ENCODE results near the gene ADAMTSL4. TPM values are rescaled to one million over a fixed set of nuclear protein-coding genes. Genes with fewer than 3 reads are reported as not detected.

ADAMTSL4 gene
- total and polyA plus RNA-seq, 2 of the 8 experiments (the other 6 are each of a cell fraction or from before 2014, with no cell fraction given), result 4.2 to 5.4 TPM

DNA sequence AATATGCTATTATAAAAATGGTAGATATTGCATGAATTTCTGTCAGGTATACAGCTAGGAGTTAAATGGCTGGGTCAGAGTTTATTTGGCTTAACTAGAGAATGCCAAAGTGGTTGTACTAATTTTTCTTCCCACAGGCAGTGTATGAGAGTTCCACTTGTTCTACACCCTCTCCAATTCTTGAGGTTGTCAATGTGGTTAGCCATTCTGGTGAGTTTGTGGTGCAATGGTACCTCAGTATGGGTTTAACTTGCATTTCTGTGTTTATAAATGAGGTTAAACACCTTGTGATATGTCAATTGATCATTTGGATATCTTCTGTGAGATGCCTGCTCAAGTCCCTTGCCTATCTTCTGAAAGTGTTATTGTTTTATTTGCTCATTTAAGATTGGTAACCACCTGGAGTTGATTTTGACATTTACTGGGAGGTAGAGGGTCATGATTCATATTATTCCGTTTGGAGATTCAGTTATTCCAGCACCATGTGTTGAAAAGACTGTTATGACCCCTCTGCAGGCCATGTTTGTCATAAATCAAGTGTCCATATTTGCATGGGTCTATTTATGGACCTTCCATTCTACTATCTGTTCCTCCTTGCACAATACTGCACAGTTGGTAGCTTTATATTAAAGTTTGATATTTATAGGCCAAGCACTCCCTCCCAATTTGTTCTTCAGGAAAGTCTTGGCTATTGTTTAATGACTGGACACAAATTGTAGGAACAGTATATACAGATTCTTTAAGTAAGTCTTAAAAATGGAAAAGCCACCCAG, 27.8 kb upstream of the ADAMTSL4 start:
- no peak overlapping the region for H3K4me2 ChIP-seq (ENCODE audit: insufficient read depth in 1 of 2, low read depth in 2 of 2, low read length in 2 of 2)
- H3K27me3 ChIP-seq (replicated peaks in 1 of 4; ENCODE audit: control insufficient read depth in 3 of 4, extremely low read depth in 1 of 4, insufficient read depth in 3 of 4, low read length in 3 of 4), result no peaks in the 10 kb centered on the region
- no peak overlapping the region for H3K18ac ChIP-seq (ENCODE audit: extremely low read depth, low read length)
- FAIRE-seq (no peak), DNase-seq (ENCODE audit: low read depth in 1 of 2, low spot score in 2 of 2) (no peak)
- H4K5ac ChIP-seq (ENCODE audit: insufficient read length, low read depth, low read length), result no peak overlapping the region
- H2AK5ac ChIP-seq (ENCODE audit: low read depth, low read length), result no peak overlapping the region
- no peak overlapping the region for H3K56ac ChIP-seq (replicated peaks; ENCODE audit: insufficient read length, low read depth, low read length)
- ChIA-PET CTCF (ENCODE audit: partially characterized antibody) (interaction anchor here (1.4 to 22.4 kb wide), 2 partner anchors 11 to 39 kb away, joined by 3 to 253 read pairs; no protein-coding TSS in a partner anchor), POLR2A (ENCODE audit: partially characterized antibody) (interaction anchor here (1.0 to 2.5 kb wide), 4 partner anchors 10 to 157 kb away, joined by 3 to 7 read pairs (median 4); partner anchors contain the start of gene RPRD2)
- no peak overlapping the region for H2BK120ac ChIP-seq (replicated peaks; ENCODE audit: low read depth, low read length)
- no peak overlapping the region for H3K9ac ChIP-seq (replicated peaks in 1 of 4; ENCODE audit: extremely low read depth in 1 of 4, low read depth in 3 of 4, low read length in 3 of 4)
- no peaks in the 10 kb centered on the region for H3K36me3 ChIP-seq (ENCODE audit: control insufficient read depth in 2 of 4, insufficient read depth in 4 of 4, low read length in 3 of 4)
- no peak overlapping the region for H2AFZ ChIP-seq (ENCODE audit: low read length)
- no peaks in the 10 kb centered on the region for H3K79me2 ChIP-seq (ENCODE audit: control insufficient read depth in 1 of 2, insufficient read depth in 2 of 2, low read length in 2 of 2)
- no peaks in the 10 kb centered on the region for H3K79me1 ChIP-seq (ENCODE audit: low read depth, low read length)
- H3K23me2 ChIP-seq (ENCODE audit: low read depth, low read length), result peaks cover under 1% of the 10 kb centered on the region; the same call in 1 of the 2 replicates
- no peaks in the 10 kb centered on the region for H4K20me1 ChIP-seq (replicated peaks in 1 of 2; ENCODE audit: control insufficient read depth in 1 of 2, insufficient read depth in 2 of 2, low read length in 2 of 2)
- H3K4me1 ChIP-seq (replicated peaks in 1 of 4; ENCODE audit: control insufficient read depth in 3 of 4, insufficient read depth in 4 of 4, low read length in 3 of 4), result peaks cover 0 to 2% (median 1%) of the 10 kb centered on the region in 4 experiments; a peak in 4 of 7 replicates
- H2BK5ac ChIP-seq (ENCODE audit: low read depth, low read length), result no peak overlapping the region
- no peak overlapping the region for H2BK12ac ChIP-seq (ENCODE audit: low read depth, low read length)
- H3K23ac ChIP-seq (ENCODE audit: insufficient read length), result no peak overlapping the region
- whole genome bisulfite sequencing, 2 experiments (ENCODE audit: extremely low coverage in 1 of 2, insufficient coverage in 1 of 2, insufficient read length in 1 of 2, insufficient replicate concordance in 2 of 2, low coverage in 1 of 2, low lambda C conversion rate in 2 of 2, missing lambda C conversion rate in 1 of 2), result 100% methylated on average over 1 of the region's 1 CpG; no CpG with 5 or more reads in 1 of the 2 experiments
- no peak overlapping the region for H4K8ac ChIP-seq (ENCODE audit: extremely low read depth, insufficient read depth, low read length)
- no peak overlapping the region for H3K14ac ChIP-seq (ENCODE audit: insufficient read length)
- no peak overlapping the region for H3K4me3 ChIP-seq (ENCODE audit: extremely low read depth in 1 of 4, insufficient read depth in 2 of 4, low read depth in 3 of 4, low read length in 4 of 4)
- no peak overlapping the region for H2BK20ac ChIP-seq (ENCODE audit: low read length)
- no peak for TF ChIP-seq RBBP5 (IDR thresholded peaks at IDR 0.05; ENCODE audit: borderline replicate concordance, low read depth, low read length)
- TF ChIP-seq GTF2F1 (IDR thresholded peaks at IDR 0.05; ENCODE audit: borderline replicate concordance, low read depth, low read length), result no peak
- TF ChIP-seq CBX5 (IDR thresholded peaks at IDR 0.05; ENCODE audit: low read depth, low read length), result no peak
- no peak for TF ChIP-seq SP1 (IDR thresholded peaks at IDR 0.05; ENCODE audit: low read depth, low read length)
- no peak for TF ChIP-seq FOSL1 (IDR thresholded peaks at IDR 0.05; ENCODE audit: insufficient read depth, low read depth, low read length)
- TF ChIP-seq POLR2AphosphoS5 (IDR thresholded peaks at IDR 0.05; ENCODE audit: low read depth, low read length), result no peak
- no peak for TF ChIP-seq JUND (IDR thresholded peaks at IDR 0.05; ENCODE audit: low read length)
- no peak overlapping the region for H3K27ac ChIP-seq (ENCODE audit: low read depth, low read length)
- no peak overlapping the region for H4K91ac ChIP-seq (replicated peaks; ENCODE audit: insufficient read length, low read length)
- no peaks in the 10 kb centered on the region for H3K9me3 ChIP-seq (ENCODE audit: insufficient read depth in 2 of 2, low read depth in 1 of 2, low read length in 1 of 2)
- no peak overlapping the region for H2BK15ac ChIP-seq (ENCODE audit: low read length)
- no peak overlapping the region for H3K4ac ChIP-seq (replicated peaks; ENCODE audit: insufficient read length, low read depth, low read length)
